ENCODE measurements around the gene PALMD.

DNA sequence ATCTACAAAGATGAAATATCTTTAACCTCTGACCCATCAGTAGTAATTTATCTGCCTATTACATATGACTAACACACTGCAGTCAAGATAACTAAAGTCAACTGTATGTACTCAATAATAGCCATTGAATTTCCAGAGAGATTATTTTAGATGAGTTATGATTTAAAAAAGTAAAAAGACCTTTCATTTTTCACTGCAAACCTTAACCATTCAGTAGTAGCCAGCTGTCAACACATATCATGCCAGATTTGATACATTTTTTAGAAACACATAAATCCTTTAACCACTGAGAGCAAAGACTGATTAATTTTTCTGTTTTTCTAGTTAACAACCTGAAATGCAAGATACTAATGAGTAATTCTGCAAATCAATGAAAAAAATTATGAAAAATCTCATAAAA, 31.0 kb downstream of the PALMD start:
- TF ChIP-seq, protein P1, sequence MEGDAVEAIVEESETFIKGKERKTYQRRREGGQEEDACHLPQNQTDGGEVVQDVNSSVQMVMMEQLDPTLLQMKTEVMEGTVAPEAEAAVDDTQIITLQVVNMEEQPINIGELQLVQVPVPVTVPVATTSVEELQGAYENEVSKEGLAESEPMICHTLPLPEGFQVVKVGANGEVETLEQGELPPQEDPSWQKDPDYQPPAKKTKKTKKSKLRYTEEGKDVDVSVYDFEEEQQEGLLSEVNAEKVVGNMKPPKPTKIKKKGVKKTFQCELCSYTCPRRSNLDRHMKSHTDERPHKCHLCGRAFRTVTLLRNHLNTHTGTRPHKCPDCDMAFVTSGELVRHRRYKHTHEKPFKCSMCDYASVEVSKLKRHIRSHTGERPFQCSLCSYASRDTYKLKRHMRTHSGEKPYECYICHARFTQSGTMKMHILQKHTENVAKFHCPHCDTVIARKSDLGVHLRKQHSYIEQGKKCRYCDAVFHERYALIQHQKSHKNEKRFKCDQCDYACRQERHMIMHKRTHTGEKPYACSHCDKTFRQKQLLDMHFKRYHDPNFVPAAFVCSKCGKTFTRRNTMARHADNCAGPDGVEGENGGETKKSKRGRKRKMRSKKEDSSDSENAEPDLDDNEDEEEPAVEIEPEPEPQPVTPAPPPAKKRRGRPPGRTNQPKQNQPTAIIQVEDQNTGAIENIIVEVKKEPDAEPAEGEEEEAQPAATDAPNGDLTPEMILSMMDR (IDR thresholded peaks at IDR 0.05): no peak
- no peak for TF ChIP-seq POLR2A (IDR thresholded peaks at IDR 0.05)
